Naive thymus-derived CD8-positive, alpha-beta T cell (primary cell): Measurements from ENCODE around the gene ATOX1. TPM values are rescaled to one million over a fixed set of nuclear protein-coding genes. Genes with fewer than 3 reads are reported as not detected.
A peak's percentile ranks its signal among the peaks of the same experiment; 100 is the strongest.
"Not testable (repeated sequence)": the region's sequence is repeated elsewhere in the genome, so short reads cannot be mapped to it uniquely, and the experiment has no call there.

Experiments
- ATAC-seq, 2 donors: fragments of 150-1000 bp; cut with Tn5 transposase in 1 of 2; sonication (Bioruptor Pico), chemical (Tn5 transposase) in 1 of 2; 1 replicate in 1 of 2; 2 replicates in 1 of 2; pipeline ENCODE4 v1.10.0; 2021; ENCODE audit warnings: mild to moderate bottlenecking in 2 of 2, moderate library complexity in 2 of 2
- POLR2A ChIA-PET: fragments of 350-600 bp; sonication (Branson Sonifier 250); formaldehyde crosslinking; loops from one replicate; lab custom pipeline; 2021; ENCODE audit warnings: antibody characterized with exemption; lab: Charles Lee
- DNase-seq, 10 donors: peaks; one replicate each; pipeline versions ENCODE4 v3.0.0 to v3.0.0-alpha.2; 2020 to 2022
- H3K27ac Mint-ChIP-seq, 10 donors: one replicate each; pipeline ENCODE4 v1.8.0; 2020 to 2022; ENCODE audit warnings: mild to moderate bottlenecking in 10 of 10, mixed read lengths in 10 of 10, moderate library complexity in 4 of 10, inconsistent platforms in 1 of 10
- H3K27me3 Mint-ChIP-seq, 5 donors: one replicate each; pipeline ENCODE4 v1.8.0; 2021 to 2022; ENCODE audit warnings: mixed read lengths in 5 of 5
- H3K36me3 Mint-ChIP-seq, 3 donors: one replicate each; pipeline ENCODE4 v1.8.0; 2020 to 2022; ENCODE audit warnings: mixed read lengths in 3 of 3, mild to moderate bottlenecking in 2 of 3, inconsistent platforms in 1 of 3
- H3K4me1 Mint-ChIP-seq, 4 donors: one replicate each; pipeline ENCODE4 v1.8.0; 2021 to 2022; ENCODE audit warnings: mixed read lengths in 4 of 4
- H3K4me3 Mint-ChIP-seq, 10 donors: one replicate each; pipeline ENCODE4 v1.8.0; 2020 to 2022; ENCODE audit warnings: mild to moderate bottlenecking in 10 of 10, mixed read lengths in 10 of 10, moderate library complexity in 6 of 10, inconsistent platforms in 1 of 10
- H3K9me3 Mint-ChIP-seq, 9 donors: one replicate each; pipeline ENCODE4 v1.8.0; 2020 to 2022; ENCODE audit warnings: mixed read lengths in 9 of 9, mild to moderate bottlenecking in 3 of 9, inconsistent platforms in 1 of 9, moderate library complexity in 1 of 9
- polyA plus RNA-seq, 3 donors: library from polyadenylated mRNA; unstranded; fragments of 300-500 nt; fragmentation: Illumina TruSeq; gene quantifications; one replicate each; pipeline ENCODE4 v1.2.3, GENCODE V29; 2021
- total RNA-seq, 8 experiments: library from RNA in 2 of 8; stranded (reverse) in 2 of 8; gene quantifications; one replicate each; pipeline ENCODE4 v1.2.3 and lab custom pipeline; 2021 to 2026

The ATOX1 gene
- total and polyA plus RNA-seq, 5 experiments from 2014 or later = 26.8 to 58.7 (median 50.9) TPM

GRCh38 chr5:151741678-151742423 is 16.6 kb downstream of the ATOX1 start:
- H3K4me3 Mint-ChIP-seq = no peak overlapping the region
- POLR2A ChIA-PET = interaction anchor here (0.6 kb wide), 1 partner anchor 29 kb away, joined by 3 read pairs; no protein-coding TSS in a partner anchor
- ATAC-seq = no peak
- no peaks in the 10 kb centered on the region for H3K27me3 Mint-ChIP-seq
- H3K9me3 Mint-ChIP-seq = no peaks in the 10 kb centered on the region
- peaks cover 15 to 39% (median 31%) of the 10 kb centered on the region in 4 donors for H3K4me1 Mint-ChIP-seq
- H3K27ac Mint-ChIP-seq = no peak overlapping the region
- no peak for DNase-seq
- H3K36me3 Mint-ChIP-seq = peaks cover 0 to 57% (median 4%) of the 10 kb centered on the region in 3 donors

- no peaks in the 10 kb centered on the region for H3K9me3 Mint-ChIP-seq
- ATAC-seq (no peak), DNase-seq (no peak)
- peaks cover 12 to 30% (median 22%) of the 10 kb centered on the region in 4 donors for H3K4me1 Mint-ChIP-seq
- H3K27me3 Mint-ChIP-seq = no peaks in the 10 kb centered on the region
- peak overlapping the region in 3 of 10 donors; percentile 20 to 61 (median 30) for H3K27ac Mint-ChIP-seq
- POLR2A ChIA-PET = interaction anchor here (0.6 kb wide), 1 partner anchor 30 kb away, joined by 3 read pairs; no protein-coding TSS in a partner anchor
- H3K36me3 Mint-ChIP-seq = peaks cover 0 to 57% (median 4%) of the 10 kb centered on the region in 3 donors
- H3K4me3 Mint-ChIP-seq = no peak overlapping the region
Observed at GRCh38 chr5:151740958-151741373, 17.5 kb downstream of the ATOX1 start.

GRCh38 chr5:151740336-151740942 is 18.0 kb downstream of the ATOX1 start:
- Mint-ChIP-seq H3K4me3 (no peak overlapping the region), H3K4me1 (peaks cover 7 to 25% (median 17%) of the 10 kb centered on the region in 4 donors), H3K27ac (peak overlapping the region in 4 of 10 donors; percentile 20 to 68 (median 46)), H3K9me3 (no peaks in the 10 kb centered on the region), H3K27me3 (no peaks in the 10 kb centered on the region), H3K36me3 (peaks cover 0 to 59% (median 4%) of the 10 kb centered on the region in 3 donors)
- POLR2A ChIA-PET = no interaction called here
- ATAC-seq (peak; percentile 81 to 89), DNase-seq (peak; percentile 11 to 69 (median 38))

- Mint-ChIP-seq H3K36me3 (peaks cover 0 to 58% (median 4%) of the 10 kb centered on the region in 3 donors), H3K27ac (peak overlapping the region in 1 of 10 donors; percentile 68), H3K4me1 (peaks cover 5 to 20% (median 13%) of the 10 kb centered on the region in 4 donors), H3K27me3 (no peaks in the 10 kb centered on the region), H3K4me3 (no peak overlapping the region), H3K9me3 (no peaks in the 10 kb centered on the region)
- POLR2A ChIA-PET = interaction anchor here (0.6 kb wide), 1 partner anchor 18 kb away, joined by 3 read pairs; no protein-coding TSS in a partner anchor
- no peak for ATAC-seq
- DNase-seq = no peak
Observed at GRCh38 chr5:151739939-151740335, 18.5 kb downstream of the ATOX1 start.

- ATAC-seq (no peak), DNase-seq (no peak)
- no peak overlapping the region for H3K4me3 Mint-ChIP-seq
- peaks cover 5 to 20% (median 10%) of the 10 kb centered on the region in 4 donors for H3K4me1 Mint-ChIP-seq
- H3K27ac Mint-ChIP-seq = no peak overlapping the region
- peaks cover 0 to 55% (median 8%) of the 10 kb centered on the region in 3 donors for H3K36me3 Mint-ChIP-seq
- H3K9me3 Mint-ChIP-seq = no peaks in the 10 kb centered on the region
- POLR2A ChIA-PET = interaction anchor here (0.6 kb wide), 1 partner anchor 19 kb away, joined by 3 read pairs; no protein-coding TSS in a partner anchor
- H3K27me3 Mint-ChIP-seq = no peaks in the 10 kb centered on the region
Observed at GRCh38 chr5:151739395-151739794, 19.0 kb downstream of the ATOX1 start.

- Mint-ChIP-seq H3K27me3 (no peaks in the 10 kb centered on the region), H3K9me3 (no peaks in the 10 kb centered on the region), H3K36me3 (peaks cover 0 to 53% (median 12%) of the 10 kb centered on the region in 3 donors), H3K27ac (no peak overlapping the region), H3K4me1 (peaks cover 5 to 20% (median 7%) of the 10 kb centered on the region in 4 donors), H3K4me3 (no peak overlapping the region)
- POLR2A ChIA-PET = no interaction called here
- DNase-seq (no peak), ATAC-seq (no peak)
Observed at GRCh38 chr5:151738125-151738848, 20.1 kb downstream of the ATOX1 start.

GRCh38 chr5:151737431-151737830 is 21.0 kb downstream of the ATOX1 start:
- H3K27me3 Mint-ChIP-seq = no peaks in the 10 kb centered on the region
- no peak overlapping the region for H3K4me3 Mint-ChIP-seq
- DNase-seq (no peak), ATAC-seq (no peak)
- H3K4me1 Mint-ChIP-seq = peaks cover 5 to 15% (median 7%) of the 10 kb centered on the region in 4 donors
- no peak overlapping the region for H3K27ac Mint-ChIP-seq
- peaks cover 0 to 48% (median 19%) of the 10 kb centered on the region in 3 donors for H3K36me3 Mint-ChIP-seq
- POLR2A ChIA-PET = no interaction called here
- H3K9me3 Mint-ChIP-seq = no peaks in the 10 kb centered on the region

- peaks cover 0 to 3% (median 0%) of the 10 kb centered on the region in 9 donors for H3K9me3 Mint-ChIP-seq
- H3K27me3 Mint-ChIP-seq = no peaks in the 10 kb centered on the region
- H3K27ac Mint-ChIP-seq = no peak overlapping the region
- DNase-seq = no peak
- H3K4me1 Mint-ChIP-seq = peaks cover 2 to 10% (median 4%) of the 10 kb centered on the region in 4 donors
- no peak for ATAC-seq
- H3K36me3 Mint-ChIP-seq = peaks cover 0 to 41% (median 21%) of the 10 kb centered on the region in 3 donors
- H3K4me3 Mint-ChIP-seq = no peak overlapping the region
- POLR2A ChIA-PET = no interaction called here
Observed at GRCh38 chr5:151735646-151736045, 22.8 kb downstream of the ATOX1 start.

- Mint-ChIP-seq H3K27me3 (no peaks in the 10 kb centered on the region), H3K27ac (no peak overlapping the region), H3K4me1 (peaks cover 0 to 2% (median 0%) of the 10 kb centered on the region in 4 donors), H3K4me3 (no peak overlapping the region), H3K9me3 (peaks cover 0 to 16% (median 10%) of the 10 kb centered on the region in 9 donors), H3K36me3 (peaks cover 12 to 49% (median 34%) of the 10 kb centered on the region in 3 donors)
- DNase-seq (no peak), ATAC-seq (no peak)
- POLR2A ChIA-PET = no interaction called here
Observed at GRCh38 chr5:151734064-151734408, 24.4 kb downstream of the ATOX1 start.

GRCh38 chr5:151733358-151734063 is 24.9 kb downstream of the ATOX1 start:
- peaks cover 0 to 2% (median 0%) of the 10 kb centered on the region in 4 donors for H3K4me1 Mint-ChIP-seq
- ATAC-seq (no peak), DNase-seq (no peak)
- H3K36me3 Mint-ChIP-seq = peaks cover 12 to 45% (median 34%) of the 10 kb centered on the region in 3 donors
- H3K9me3 Mint-ChIP-seq = peaks cover 0 to 17% (median 11%) of the 10 kb centered on the region in 9 donors
- H3K27ac Mint-ChIP-seq = no peak overlapping the region
- H3K27me3 Mint-ChIP-seq = no peaks in the 10 kb centered on the region
- POLR2A ChIA-PET = no interaction called here
- no peak overlapping the region for H3K4me3 Mint-ChIP-seq

- peaks cover 0 to 17% (median 11%) of the 10 kb centered on the region in 9 donors for H3K9me3 Mint-ChIP-seq
Observed at GRCh38 chr5:151730381-151730780, 28.1 kb downstream of the ATOX1 start.

GRCh38 chr5:151729597-151729996 is 28.8 kb downstream of the ATOX1 start:
- H3K27ac Mint-ChIP-seq = not testable (repeated sequence)

More at GRCh38 chr5:151730381-151730780, 28.1 kb downstream of the ATOX1 start:
- Mint-ChIP-seq H3K27ac (no peak overlapping the region), H3K4me1 (peaks cover 0 to 2% (median 0%) of the 10 kb centered on the region in 4 donors), H3K4me3 (no peak overlapping the region), H3K27me3 (no peaks in the 10 kb centered on the region), H3K36me3 (peaks cover 17 to 40% (median 33%) of the 10 kb centered on the region in 3 donors)
- DNase-seq (no peak), ATAC-seq (no peak)
- POLR2A ChIA-PET = no interaction called here

More at GRCh38 chr5:151729597-151729996, 28.8 kb downstream of the ATOX1 start:
- H3K4me3 Mint-ChIP-seq, DNase-seq, H3K4me1 Mint-ChIP-seq, H3K27me3 Mint-ChIP-seq, ATAC-seq, POLR2A ChIA-PET: not testable (repeated sequence)
- Mint-ChIP-seq H3K36me3 (peaks cover 17 to 42% (median 30%) of the 10 kb centered on the region in 3 donors), H3K9me3 (peaks cover 0 to 17% (median 11%) of the 10 kb centered on the region in 9 donors)
